HG03175 (cell line): ENCODE measurements around the gene MAST3.

Source experiments
- ATAC-seq: cut with Tn5 transposase; IDR thresholded peaks from one replicate; pipeline ENCODE4 v1.9.1; 2021; ENCODE audit warnings: mild to moderate bottlenecking, moderate library complexity; ENCODE audit not compliant: unreplicated experiment

The MAST3 gene

GRCh38 chr19:18097217-18097992, at the start of gene MAST3:
MAST3 (plus strand) TSS chr19:18097778; CDS start chr19:18097793, 15 bp downstream.
- peak; percentile 61 for ATAC-seq

GRCh38 chr19:18049385-18049784, 48.2 kb upstream of the MAST3 start:
- ATAC-seq: no peak

GRCh38 chr19:18051887-18052286, 45.7 kb upstream of the MAST3 start:
- ATAC-seq: no peak

GRCh38 chr19:18053576-18054219, 43.9 kb upstream of the MAST3 start:
- no peak for ATAC-seq

- no peak for ATAC-seq
Measured at GRCh38 chr19:18055967-18056366, 41.6 kb upstream of the MAST3 start.

GRCh38 chr19:18057557-18057956, 40.0 kb upstream of the MAST3 start:
- no peak for ATAC-seq

GRCh38 chr19:18058208-18059009, 39.2 kb upstream of the MAST3 start:
- ATAC-seq: no peak

- no peak for ATAC-seq
Measured at GRCh38 chr19:18059297-18059696, 38.3 kb upstream of the MAST3 start.

GRCh38 chr19:18059902-18060301, 37.7 kb upstream of the MAST3 start:
- no peak for ATAC-seq

GRCh38 chr19:18060472-18060871, 37.1 kb upstream of the MAST3 start:
- ATAC-seq: no peak

GRCh38 chr19:18062028-18062427, 35.5 kb upstream of the MAST3 start:
- ATAC-seq: no peak

- no peak for ATAC-seq
Measured at GRCh38 chr19:18063463-18063862, 34.1 kb upstream of the MAST3 start.

- ATAC-seq: no peak
Measured at GRCh38 chr19:18065173-18065495, 32.4 kb upstream of the MAST3 start.

GRCh38 chr19:18068395-18068794, 29.2 kb upstream of the MAST3 start:
- no peak for ATAC-seq

- no peak for ATAC-seq
Measured at GRCh38 chr19:18069383-18069782, 28.2 kb upstream of the MAST3 start.

- no peak for ATAC-seq
Measured at GRCh38 chr19:18070181-18070580, 27.4 kb upstream of the MAST3 start.

- ATAC-seq: no peak
Measured at GRCh38 chr19:18072335-18072734, 25.2 kb upstream of the MAST3 start.

GRCh38 chr19:18073197-18073596, 24.4 kb upstream of the MAST3 start:
- no peak for ATAC-seq

GRCh38 chr19:18074192-18074591, 23.4 kb upstream of the MAST3 start:
- ATAC-seq: no peak

GRCh38 chr19:18083929-18084684, 13.5 kb upstream of the MAST3 start:
- ATAC-seq: no peak
